HEK293 (cell line): Measurements from ENCODE around the gene JUP.
A peak's percentile ranks its signal among the peaks of the same experiment; 100 is the strongest.

Experiments used
- CTCF ChIA-PET: fragments of 350-600 bp; formaldehyde crosslinking; extraction: SDS; loops from one replicate; lab custom pipeline; 2021; ENCODE audit warnings: antibody characterized with exemption; lab: Yijun Ruan, JAX
- POLR2A ChIA-PET: fragments of 300-600 bp; formaldehyde crosslinking; extraction: SDS; loops from one replicate; lab custom pipeline; 2020; ENCODE audit warnings: antibody characterized with exemption, inconsistent platforms; lab: Yijun Ruan, JAX
- H3K27ac ChIP-seq: fragments of 200-500 bp; sonication (Bioruptor generic); 2 replicates; pipeline ENCODE4 v1.5.1; 2014; ENCODE audit warnings: low read depth, low read length, control low read depth, inconsistent platforms; ENCODE audit errors: extremely low read depth
- H3K36me3 ChIP-seq, 2 experiments: fragments of 200-500 bp in 1 of 2; sonication (Bioruptor generic) in 1 of 2; 1 replicate in 1 of 2; 2 replicates in 1 of 2; pipeline ENCODE4 v1.5.1; 2014 to 2017; ENCODE audit warnings: inconsistent platforms in 2 of 2, low read length in 2 of 2; ENCODE audit not compliant: control insufficient read depth in 2 of 2, insufficient read depth in 1 of 2
- H3K4me1 ChIP-seq: fragments of 200-500 bp; sonication (Bioruptor generic); 2 replicates; pipeline ENCODE4 v1.5.1; 2014; ENCODE audit warnings: mild to moderate bottlenecking, low read length, inconsistent platforms; ENCODE audit not compliant: control insufficient read depth, insufficient read depth
- H3K4me3 ChIP-seq: 2 replicates; pipeline ENCODE4 v1.5.1; 2011; ENCODE audit warnings: low read depth, mild to moderate bottlenecking, control low read depth, low read length, moderate library complexity
- H3K9me3 ChIP-seq: fragments of 200-500 bp; sonication (Bioruptor generic); 2 replicates; pipeline ENCODE4 v1.5.1; 2014; ENCODE audit warnings: low read depth, low read length, inconsistent platforms; ENCODE audit not compliant: control insufficient read depth, insufficient read depth
- GLI4 ChIP-seq: fragments of 450-650 bp; formaldehyde crosslinking; IDR thresholded peaks from 2 replicates; pipeline ENCODE4 v1.5.1; 2016; ENCODE audit warnings: missing biosample characterization, missing genetic modification characterization
- GLIS2 ChIP-seq: fragments of 450-650 bp; formaldehyde crosslinking; IDR thresholded peaks from 2 replicates; pipeline ENCODE4 v1.5.1; 2016; ENCODE audit warnings: missing biosample characterization, missing genetic modification characterization
- IKZF3 ChIP-seq: fragments of 450-650 bp; IDR thresholded peaks from 2 replicates; pipeline ENCODE4 v1.5.0; 2018; ENCODE audit warnings: missing biosample characterization, mild to moderate bottlenecking, missing genetic modification characterization, moderate library complexity
- REST ChIP-seq: fragments of 450-650 bp; formaldehyde crosslinking; IDR thresholded peaks from 2 replicates; pipeline ENCODE4 v1.5.1; 2016; ENCODE audit warnings: missing biosample characterization, missing genetic modification characterization
- SP2 ChIP-seq: fragments of 450-650 bp; formaldehyde crosslinking; IDR thresholded peaks from 2 replicates; pipeline ENCODE4 v1.5.1; 2016; ENCODE audit warnings: missing biosample characterization, missing genetic modification characterization
- ZBTB20 ChIP-seq: fragments of 450-650 bp; formaldehyde crosslinking; IDR thresholded peaks from 2 replicates; pipeline ENCODE4 v1.5.1; 2016; ENCODE audit warnings: missing biosample characterization, missing genetic modification characterization
- ZBTB21 ChIP-seq: fragments of 450-650 bp; formaldehyde crosslinking; IDR thresholded peaks from 2 replicates; pipeline ENCODE4 v1.5.1; 2017; ENCODE audit warnings: missing biosample characterization, missing genetic modification characterization
- ZIC2 ChIP-seq: fragments of 450-650 bp; formaldehyde crosslinking; IDR thresholded peaks from 2 replicates; pipeline ENCODE4 v1.5.1; 2016; ENCODE audit warnings: missing biosample characterization, missing genetic modification characterization
- ZNF132 ChIP-seq: fragments of 450-650 bp; formaldehyde crosslinking; IDR thresholded peaks from 2 replicates; pipeline ENCODE4 v1.5.1; 2017; ENCODE audit warnings: missing biosample characterization, missing genetic modification characterization, borderline replicate concordance
- ZNF16 ChIP-seq: fragments of 450-650 bp; formaldehyde crosslinking; IDR thresholded peaks from 2 replicates; pipeline ENCODE4 v1.5.1; 2016; ENCODE audit warnings: low read depth, missing biosample characterization, missing genetic modification characterization
- ZNF214 ChIP-seq: fragments of 450-650 bp; formaldehyde crosslinking; IDR thresholded peaks from 2 replicates; pipeline ENCODE4 v1.5.1; 2017; ENCODE audit warnings: missing biosample characterization, mild to moderate bottlenecking, missing genetic modification characterization, borderline replicate concordance
- ZNF292 ChIP-seq: fragments of 450-650 bp; formaldehyde crosslinking; IDR thresholded peaks from 2 replicates; pipeline ENCODE4 v1.5.1; 2016; ENCODE audit warnings: low read depth, missing biosample characterization, missing genetic modification characterization, borderline replicate concordance
- ZNF335 ChIP-seq: fragments of 450-650 bp; formaldehyde crosslinking; conservative IDR thresholded peaks from 2 replicates; pipeline ENCODE4 v1.5.1; 2016; ENCODE audit warnings: missing biosample characterization, missing genetic modification characterization
- ZNF416 ChIP-seq: fragments of 450-650 bp; formaldehyde crosslinking; IDR thresholded peaks from 2 replicates; pipeline ENCODE4 v1.5.1; 2016; ENCODE audit warnings: missing biosample characterization, missing genetic modification characterization
- ZNF501 ChIP-seq: fragments of 450-650 bp; formaldehyde crosslinking; IDR thresholded peaks from 2 replicates; pipeline ENCODE4 v1.5.1; 2016; ENCODE audit warnings: missing biosample characterization, missing genetic modification characterization
- ZNF529 ChIP-seq: fragments of 450-650 bp; formaldehyde crosslinking; IDR thresholded peaks from 2 replicates; pipeline ENCODE4 v1.5.1; 2017; ENCODE audit warnings: missing genetic modification characterization, missing biosample characterization; ENCODE audit not compliant: insufficient replicate concordance
- ZNF561 ChIP-seq: fragments of 450-650 bp; IDR thresholded peaks from 2 replicates; pipeline ENCODE4 v1.5.1; 2018; ENCODE audit warnings: missing biosample characterization, missing genetic modification characterization, borderline replicate concordance
- TF ChIP-seq, protein P1 (sequence below): fragments of 450-650 bp; formaldehyde crosslinking; IDR thresholded peaks from 2 replicates; pipeline ENCODE4 v1.5.1; 2016; ENCODE audit warnings: missing biosample characterization, missing genetic modification characterization
- TF ChIP-seq, protein P2 (sequence below): fragments of 450-650 bp; IDR thresholded peaks from 2 replicates; pipeline ENCODE4 v1.5.1; 2018; ENCODE audit warnings: missing biosample characterization, mild to moderate bottlenecking, missing genetic modification characterization
- TF ChIP-seq, protein P3 (sequence below): fragments of 450-650 bp; formaldehyde crosslinking; conservative IDR thresholded peaks from 2 replicates; pipeline ENCODE4 v1.5.1; 2016; ENCODE audit warnings: low read depth, missing biosample characterization, missing genetic modification characterization
- TF ChIP-seq, protein P4 (sequence below): fragments of 450-650 bp; formaldehyde crosslinking; IDR thresholded peaks from 2 replicates; pipeline ENCODE4 v1.5.1; 2016; ENCODE audit warnings: missing biosample characterization, missing genetic modification characterization
- TF ChIP-seq, protein P5 (sequence below): fragments of 450-650 bp; formaldehyde crosslinking; IDR thresholded peaks from 2 replicates; pipeline ENCODE4 v1.5.1; 2016; ENCODE audit warnings: missing biosample characterization, missing genetic modification characterization

The JUP gene

DNA sequence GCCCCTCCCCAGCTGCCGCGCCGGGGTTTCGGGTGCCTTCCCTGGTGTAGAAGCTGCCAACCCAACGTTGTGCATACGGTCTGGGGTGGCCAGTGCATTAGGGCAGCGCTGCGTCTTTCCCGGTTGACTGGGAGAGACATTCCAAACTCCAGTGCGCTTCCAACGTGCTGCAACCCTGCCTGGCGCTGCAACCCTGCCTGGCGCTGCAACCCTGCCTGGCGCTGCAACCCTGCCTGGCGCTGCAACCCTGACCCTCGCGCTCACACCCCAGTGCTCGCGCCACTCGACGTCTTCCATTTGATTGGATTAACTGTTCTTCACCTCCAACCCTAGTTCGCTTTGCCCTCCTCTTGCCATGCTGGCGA is 51.6 kb downstream of the JUP start:
- H3K9me3 ChIP-seq = no peaks in the 10 kb centered on the region
- ChIA-PET CTCF (interaction anchor here (0.7 to 3.3 kb wide), 7 partner anchors 51 to 224 kb away, joined by 3 to 51 read pairs (median 6); partner anchors contain the start of gene JUP), POLR2A (interaction anchor here (0.7 to 2.4 kb wide), 16 partner anchors 9 to 232 kb away, joined by 3 to 28 read pairs (median 6); partner anchors contain the start of genes CNP, FKBP10, JUP and P3H4)
- peaks cover 0 to 6% of the 10 kb centered on the region in 2 experiments; a peak in 1 of 3 replicates for H3K36me3 ChIP-seq
- no peak overlapping the region; the same call in 1 of the 2 replicates for H3K27ac ChIP-seq
- peak overlapping the region; percentile 64 for H3K4me3 ChIP-seq
- peaks cover 2% of the 10 kb centered on the region; the same call in 1 of the 2 replicates for H3K4me1 ChIP-seq
- TF ChIP-seq ZBTB21 (tag by site-specific recombination) (no peak), GLI4 (tag by site-specific recombination) (no peak), ZNF335 (tag by site-specific recombination) (peak; percentile 28), ZNF561 (no peak), ZNF501 (tag by site-specific recombination) (0 out of 2 replicates have a peak, but pooled peaks have one; percentile 9), ZNF16 (tag by site-specific recombination) (no peak), REST (tag by site-specific recombination) (no peak), ZIC2 (tag by site-specific recombination) (no peak), SP2 (tag by site-specific recombination) (no peak), ZNF416 (tag by site-specific recombination) (no peak), ZBTB20 (peak; percentile 56; the same call in 1 of the 2 replicates), ZNF529 (tag by site-specific recombination) (no peak), GLIS2 (peak; percentile 4; the same call in 1 of the 2 replicates), IKZF3 (0 out of 2 replicates have a peak, but pooled peaks have one; percentile 34), ZNF292 (tag by site-specific recombination) (no peak), ZNF214 (tag by site-specific recombination) (no peak), ZNF132 (tag by site-specific recombination) (no peak)
- TF ChIP-seq, protein P1, sequence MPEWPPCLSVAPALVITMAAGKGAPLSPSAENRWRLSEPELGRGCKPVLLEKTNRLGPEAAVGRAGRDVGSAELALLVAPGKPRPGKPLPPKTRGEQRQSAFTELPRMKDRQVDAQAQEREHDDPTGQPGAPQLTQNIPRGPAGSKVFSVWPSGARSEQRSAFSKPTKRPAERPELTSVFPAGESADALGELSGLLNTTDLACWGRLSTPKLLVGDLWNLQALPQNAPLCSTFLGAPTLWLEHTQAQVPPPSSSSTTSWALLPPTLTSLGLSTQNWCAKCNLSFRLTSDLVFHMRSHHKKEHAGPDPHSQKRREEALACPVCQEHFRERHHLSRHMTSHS = no peak
- TF ChIP-seq, protein P2, sequence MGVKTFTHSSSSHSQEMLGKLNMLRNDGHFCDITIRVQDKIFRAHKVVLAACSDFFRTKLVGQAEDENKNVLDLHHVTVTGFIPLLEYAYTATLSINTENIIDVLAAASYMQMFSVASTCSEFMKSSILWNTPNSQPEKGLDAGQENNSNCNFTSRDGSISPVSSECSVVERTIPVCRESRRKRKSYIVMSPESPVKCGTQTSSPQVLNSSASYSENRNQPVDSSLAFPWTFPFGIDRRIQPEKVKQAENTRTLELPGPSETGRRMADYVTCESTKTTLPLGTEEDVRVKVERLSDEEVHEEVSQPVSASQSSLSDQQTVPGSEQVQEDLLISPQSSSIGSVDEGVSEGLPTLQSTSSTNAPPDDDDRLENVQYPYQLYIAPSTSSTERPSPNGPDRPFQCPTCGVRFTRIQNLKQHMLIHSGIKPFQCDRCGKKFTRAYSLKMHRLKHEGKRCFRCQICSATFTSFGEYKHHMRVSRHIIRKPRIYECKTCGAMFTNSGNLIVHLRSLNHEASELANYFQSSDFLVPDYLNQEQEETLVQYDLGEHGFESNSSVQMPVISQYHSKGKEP (tag by site-specific recombination) = peak; percentile 100
- TF ChIP-seq, protein P3, sequence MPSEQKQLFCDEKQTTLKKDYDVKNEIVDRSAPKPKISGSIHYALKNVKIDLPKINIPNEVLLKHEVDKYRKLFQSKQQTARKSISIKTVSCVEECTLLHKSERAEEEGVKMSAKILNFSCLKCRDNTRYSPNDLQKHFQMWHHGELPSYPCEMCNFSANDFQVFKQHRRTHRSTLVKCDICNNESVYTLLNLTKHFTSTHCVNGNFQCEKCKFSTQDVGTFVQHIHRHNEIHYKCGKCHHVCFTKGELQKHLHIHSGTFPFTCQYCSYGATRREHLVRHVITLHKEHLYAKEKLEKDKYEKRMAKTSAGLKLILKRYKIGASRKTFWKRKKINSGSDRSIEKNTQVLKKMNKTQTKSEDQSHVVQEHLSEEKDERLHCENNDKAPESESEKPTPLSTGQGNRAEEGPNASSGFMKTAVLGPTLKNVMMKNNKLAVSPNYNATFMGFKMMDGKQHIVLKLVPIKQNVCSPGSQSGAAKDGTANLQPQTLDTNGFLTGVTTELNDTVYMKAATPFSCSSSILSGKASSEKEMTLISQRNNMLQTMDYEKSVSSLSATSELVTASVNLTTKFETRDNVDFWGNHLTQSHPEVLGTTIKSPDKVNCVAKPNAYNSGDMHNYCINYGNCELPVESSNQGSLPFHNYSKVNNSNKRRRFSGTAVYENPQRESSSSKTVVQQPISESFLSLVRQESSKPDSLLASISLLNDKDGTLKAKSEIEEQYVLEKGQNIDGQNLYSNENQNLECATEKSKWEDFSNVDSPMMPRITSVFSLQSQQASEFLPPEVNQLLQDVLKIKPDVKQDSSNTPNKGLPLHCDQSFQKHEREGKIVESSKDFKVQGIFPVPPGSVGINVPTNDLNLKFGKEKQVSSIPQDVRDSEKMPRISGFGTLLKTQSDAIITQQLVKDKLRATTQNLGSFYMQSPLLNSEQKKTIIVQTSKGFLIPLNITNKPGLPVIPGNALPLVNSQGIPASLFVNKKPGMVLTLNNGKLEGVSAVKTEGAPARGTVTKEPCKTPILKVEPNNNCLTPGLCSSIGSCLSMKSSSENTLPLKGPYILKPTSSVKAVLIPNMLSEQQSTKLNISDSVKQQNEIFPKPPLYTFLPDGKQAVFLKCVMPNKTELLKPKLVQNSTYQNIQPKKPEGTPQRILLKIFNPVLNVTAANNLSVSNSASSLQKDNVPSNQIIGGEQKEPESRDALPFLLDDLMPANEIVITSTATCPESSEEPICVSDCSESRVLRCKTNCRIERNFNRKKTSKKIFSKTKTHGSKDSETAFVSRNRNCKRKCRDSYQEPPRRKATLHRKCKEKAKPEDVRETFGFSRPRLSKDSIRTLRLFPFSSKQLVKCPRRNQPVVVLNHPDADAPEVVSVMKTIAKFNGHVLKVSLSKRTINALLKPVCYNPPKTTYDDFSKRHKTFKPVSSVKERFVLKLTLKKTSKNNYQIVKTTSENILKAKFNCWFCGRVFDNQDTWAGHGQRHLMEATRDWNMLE = no peak
- TF ChIP-seq, protein P4, sequence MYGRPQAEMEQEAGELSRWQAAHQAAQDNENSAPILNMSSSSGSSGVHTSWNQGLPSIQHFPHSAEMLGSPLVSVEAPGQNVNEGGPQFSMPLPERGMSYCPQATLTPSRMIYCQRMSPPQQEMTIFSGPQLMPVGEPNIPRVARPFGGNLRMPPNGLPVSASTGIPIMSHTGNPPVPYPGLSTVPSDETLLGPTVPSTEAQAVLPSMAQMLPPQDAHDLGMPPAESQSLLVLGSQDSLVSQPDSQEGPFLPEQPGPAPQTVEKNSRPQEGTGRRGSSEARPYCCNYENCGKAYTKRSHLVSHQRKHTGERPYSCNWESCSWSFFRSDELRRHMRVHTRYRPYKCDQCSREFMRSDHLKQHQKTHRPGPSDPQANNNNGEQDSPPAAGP (tag by site-specific recombination) = no peak
- TF ChIP-seq, protein P5, sequence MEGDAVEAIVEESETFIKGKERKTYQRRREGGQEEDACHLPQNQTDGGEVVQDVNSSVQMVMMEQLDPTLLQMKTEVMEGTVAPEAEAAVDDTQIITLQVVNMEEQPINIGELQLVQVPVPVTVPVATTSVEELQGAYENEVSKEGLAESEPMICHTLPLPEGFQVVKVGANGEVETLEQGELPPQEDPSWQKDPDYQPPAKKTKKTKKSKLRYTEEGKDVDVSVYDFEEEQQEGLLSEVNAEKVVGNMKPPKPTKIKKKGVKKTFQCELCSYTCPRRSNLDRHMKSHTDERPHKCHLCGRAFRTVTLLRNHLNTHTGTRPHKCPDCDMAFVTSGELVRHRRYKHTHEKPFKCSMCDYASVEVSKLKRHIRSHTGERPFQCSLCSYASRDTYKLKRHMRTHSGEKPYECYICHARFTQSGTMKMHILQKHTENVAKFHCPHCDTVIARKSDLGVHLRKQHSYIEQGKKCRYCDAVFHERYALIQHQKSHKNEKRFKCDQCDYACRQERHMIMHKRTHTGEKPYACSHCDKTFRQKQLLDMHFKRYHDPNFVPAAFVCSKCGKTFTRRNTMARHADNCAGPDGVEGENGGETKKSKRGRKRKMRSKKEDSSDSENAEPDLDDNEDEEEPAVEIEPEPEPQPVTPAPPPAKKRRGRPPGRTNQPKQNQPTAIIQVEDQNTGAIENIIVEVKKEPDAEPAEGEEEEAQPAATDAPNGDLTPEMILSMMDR (tag by site-specific recombination) = peak; percentile 59
